GM19463 (cell line): ENCODE data around the gene AGTPBP1.

Source experiments
- ATAC-seq: cut with Tn5 transposase; IDR thresholded peaks from one replicate; pipeline ENCODE4 v1.9.1; 2021; ENCODE audit warnings: mild to moderate bottlenecking, moderate library complexity; ENCODE audit not compliant: unreplicated experiment

AGTPBP1 gene

GRCh38 chr9:85541876-85542275 is 199.9 kb downstream of the AGTPBP1 start:
- no peak for ATAC-seq

- ATAC-seq, result no peak
Measured at GRCh38 chr9:85536514-85536913, 205.2 kb downstream of the AGTPBP1 start.

GRCh38 chr9:85536076-85536475 is 205.7 kb downstream of the AGTPBP1 start:
- no peak for ATAC-seq

GRCh38 chr9:85534340-85534739 is 207.4 kb downstream of the AGTPBP1 start:
- no peak for ATAC-seq

GRCh38 chr9:85533538-85533937 is 208.2 kb downstream of the AGTPBP1 start:
- ATAC-seq, result no peak

- no peak for ATAC-seq
Measured at GRCh38 chr9:85530721-85531120, 211.0 kb downstream of the AGTPBP1 start.

GRCh38 chr9:85528607-85529006 is 213.1 kb downstream of the AGTPBP1 start:
- no peak for ATAC-seq

- no peak for ATAC-seq
Measured at GRCh38 chr9:85528142-85528541, 213.6 kb downstream of the AGTPBP1 start.

- no peak for ATAC-seq
Measured at GRCh38 chr9:85527331-85528020, 214.3 kb downstream of the AGTPBP1 start.

- no peak for ATAC-seq
Measured at GRCh38 chr9:85524531-85524930, 217.2 kb downstream of the AGTPBP1 start.

GRCh38 chr9:85523202-85523601 is 218.6 kb downstream of the AGTPBP1 start:
- ATAC-seq, result no peak

GRCh38 chr9:85522459-85523092 is 219.2 kb downstream of the AGTPBP1 start:
- ATAC-seq, result no peak

- ATAC-seq, result no peak
Measured at GRCh38 chr9:85521371-85522197, 220.2 kb downstream of the AGTPBP1 start.

GRCh38 chr9:85516976-85517637 is 224.6 kb downstream of the AGTPBP1 start:
- ATAC-seq, result no peak

GRCh38 chr9:85516455-85516854 is 225.3 kb downstream of the AGTPBP1 start:
- ATAC-seq, result no peak

- no peak for ATAC-seq
Measured at GRCh38 chr9:85515021-85515420, 226.7 kb downstream of the AGTPBP1 start.

GRCh38 chr9:85514256-85514655 is 227.5 kb downstream of the AGTPBP1 start:
- ATAC-seq, result no peak

- ATAC-seq, result no peak
Measured at GRCh38 chr9:85511746-85512145, 230.0 kb downstream of the AGTPBP1 start.

- no peak for ATAC-seq
Measured at GRCh38 chr9:85510830-85511504, 230.8 kb downstream of the AGTPBP1 start.

- no peak for ATAC-seq
Measured at GRCh38 chr9:85508616-85509015, 233.1 kb downstream of the AGTPBP1 start.

GRCh38 chr9:85505612-85506011 is 236.1 kb downstream of the AGTPBP1 start:
- no peak for ATAC-seq
